Suprapubic skin (tissue), 4 donors: ENCODE results near the gene NCAPG2.

ENCODE experiments used
- POLR2A ChIP-seq, 2 donors: fragments of 450-650 bp; IDR thresholded peaks; one replicate each; pipeline ENCODE4 v1.6.1; 2017; ENCODE audit warnings: antibody characterized with exemption in 2 of 2, mild to moderate bottlenecking in 2 of 2, moderate library complexity in 2 of 2
- POLR2AphosphoS5 ChIP-seq, 3 donors: sonication (generic); formaldehyde crosslinking; IDR thresholded peaks; one replicate each; pipeline ENCODE4 v1.6.1; 2017; ENCODE audit warnings: antibody characterized with exemption in 3 of 3
- TF ChIP-seq, protein P1 (sequence below), 2 donors: fragments of 200-600 bp in 1 of 2; fragments of 450-650 bp in 1 of 2; sonication (generic) in 1 of 2; IDR thresholded peaks; one replicate each; pipeline ENCODE4 v1.5.1; 2016 to 2019; ENCODE audit warnings: antibody characterized with exemption in 2 of 2, mild to moderate bottlenecking in 1 of 2, moderate library complexity in 1 of 2

DNA sequence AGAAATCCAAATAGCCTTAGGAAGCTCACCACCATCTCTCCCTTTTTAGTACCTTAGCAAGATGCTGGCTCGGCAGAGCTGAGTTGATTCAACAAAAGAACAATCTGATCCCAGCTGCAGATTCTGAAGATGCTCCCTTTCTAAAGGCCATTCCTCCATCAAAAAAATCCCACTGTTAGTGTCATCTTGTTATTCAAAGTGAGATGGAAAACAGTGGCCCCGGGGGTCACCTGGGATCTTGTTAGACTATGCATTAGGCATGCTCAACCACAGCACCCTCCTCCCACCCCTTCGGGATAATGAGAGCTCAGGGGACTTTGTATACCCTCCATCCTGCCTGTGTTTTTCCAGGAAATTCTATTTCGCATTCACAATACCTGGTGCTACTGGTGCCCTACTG is 2.4 kb downstream of the NCAPG2 start:
- TF ChIP-seq, protein P1, sequence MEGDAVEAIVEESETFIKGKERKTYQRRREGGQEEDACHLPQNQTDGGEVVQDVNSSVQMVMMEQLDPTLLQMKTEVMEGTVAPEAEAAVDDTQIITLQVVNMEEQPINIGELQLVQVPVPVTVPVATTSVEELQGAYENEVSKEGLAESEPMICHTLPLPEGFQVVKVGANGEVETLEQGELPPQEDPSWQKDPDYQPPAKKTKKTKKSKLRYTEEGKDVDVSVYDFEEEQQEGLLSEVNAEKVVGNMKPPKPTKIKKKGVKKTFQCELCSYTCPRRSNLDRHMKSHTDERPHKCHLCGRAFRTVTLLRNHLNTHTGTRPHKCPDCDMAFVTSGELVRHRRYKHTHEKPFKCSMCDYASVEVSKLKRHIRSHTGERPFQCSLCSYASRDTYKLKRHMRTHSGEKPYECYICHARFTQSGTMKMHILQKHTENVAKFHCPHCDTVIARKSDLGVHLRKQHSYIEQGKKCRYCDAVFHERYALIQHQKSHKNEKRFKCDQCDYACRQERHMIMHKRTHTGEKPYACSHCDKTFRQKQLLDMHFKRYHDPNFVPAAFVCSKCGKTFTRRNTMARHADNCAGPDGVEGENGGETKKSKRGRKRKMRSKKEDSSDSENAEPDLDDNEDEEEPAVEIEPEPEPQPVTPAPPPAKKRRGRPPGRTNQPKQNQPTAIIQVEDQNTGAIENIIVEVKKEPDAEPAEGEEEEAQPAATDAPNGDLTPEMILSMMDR (IDR thresholded peaks at IDR 0.05), result no peak
- TF ChIP-seq POLR2A (IDR thresholded peaks at IDR 0.05) (no peak), POLR2AphosphoS5 (IDR thresholded peaks at IDR 0.05) (no peak)
